ENCODE data around the gene CALD1.

CALD1 gene

DNA sequence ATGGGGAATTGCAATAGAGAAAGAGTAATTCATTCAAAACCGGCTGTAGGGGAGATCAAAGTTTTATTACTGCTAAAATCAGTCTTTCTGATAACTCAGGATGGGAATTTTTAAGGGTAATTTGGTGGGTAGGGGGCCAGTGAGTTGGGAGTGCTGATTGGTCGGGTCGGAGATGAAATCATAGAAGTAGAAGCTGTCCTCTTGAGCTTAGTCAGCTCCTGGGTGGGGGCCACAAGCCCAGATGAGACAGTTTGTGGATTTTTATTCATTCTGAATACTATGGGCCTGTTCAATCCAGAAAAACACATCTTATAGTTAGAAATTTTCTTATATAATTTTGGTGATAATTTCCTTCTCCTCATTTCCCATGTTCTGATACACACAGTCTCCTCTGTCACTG is 25.4 kb downstream of the CALD1 start:
- H3K9me3 ChIP-seq (ENCODE audit: insufficient read depth, low read length) = no peaks in the 10 kb centered on the region
- no peaks in the 10 kb centered on the region for H3K79me2 ChIP-seq (ENCODE audit: insufficient read depth, low read length)
- H2AFZ ChIP-seq (ENCODE audit: low read depth, low read length, severe bottlenecking) = no peak overlapping the region
- no peak for TF ChIP-seq EZH2phosphoT487 (conservative IDR thresholded peaks at IDR 0.05; ENCODE audit: low read length)
- TF ChIP-seq, protein P1, sequence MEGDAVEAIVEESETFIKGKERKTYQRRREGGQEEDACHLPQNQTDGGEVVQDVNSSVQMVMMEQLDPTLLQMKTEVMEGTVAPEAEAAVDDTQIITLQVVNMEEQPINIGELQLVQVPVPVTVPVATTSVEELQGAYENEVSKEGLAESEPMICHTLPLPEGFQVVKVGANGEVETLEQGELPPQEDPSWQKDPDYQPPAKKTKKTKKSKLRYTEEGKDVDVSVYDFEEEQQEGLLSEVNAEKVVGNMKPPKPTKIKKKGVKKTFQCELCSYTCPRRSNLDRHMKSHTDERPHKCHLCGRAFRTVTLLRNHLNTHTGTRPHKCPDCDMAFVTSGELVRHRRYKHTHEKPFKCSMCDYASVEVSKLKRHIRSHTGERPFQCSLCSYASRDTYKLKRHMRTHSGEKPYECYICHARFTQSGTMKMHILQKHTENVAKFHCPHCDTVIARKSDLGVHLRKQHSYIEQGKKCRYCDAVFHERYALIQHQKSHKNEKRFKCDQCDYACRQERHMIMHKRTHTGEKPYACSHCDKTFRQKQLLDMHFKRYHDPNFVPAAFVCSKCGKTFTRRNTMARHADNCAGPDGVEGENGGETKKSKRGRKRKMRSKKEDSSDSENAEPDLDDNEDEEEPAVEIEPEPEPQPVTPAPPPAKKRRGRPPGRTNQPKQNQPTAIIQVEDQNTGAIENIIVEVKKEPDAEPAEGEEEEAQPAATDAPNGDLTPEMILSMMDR (IDR thresholded peaks at IDR 0.05; ENCODE audit: insufficient read depth, low read length, poor library complexity, severe bottlenecking) = no peak
- no peaks in the 10 kb centered on the region for H4K20me1 ChIP-seq (ENCODE audit: low read depth, low read length)
- no peak overlapping the region for H3K27ac ChIP-seq (ENCODE audit: low read depth, low read length)
- no peak overlapping the region for H3K4me3 ChIP-seq (ENCODE audit: insufficient read depth, low read length, poor library complexity, severe bottlenecking)
- H3K27me3 ChIP-seq (ENCODE audit: low read length) = no peaks in the 10 kb centered on the region
- H3F3A ChIP-seq (ENCODE audit: insufficient read depth) = no peaks in the 10 kb centered on the region
- no peaks in the 10 kb centered on the region for H3K36me3 ChIP-seq (ENCODE audit: low read length)
- no peak overlapping the region for H3K9ac ChIP-seq (ENCODE audit: low read length)
- H3K9me2 ChIP-seq (replicated peaks; ENCODE audit: insufficient read depth, low read length) = no peaks in the 10 kb centered on the region
- H3K4me2 ChIP-seq (ENCODE audit: low read depth, low read length, poor library complexity, severe bottlenecking) = no peak overlapping the region

DNA sequence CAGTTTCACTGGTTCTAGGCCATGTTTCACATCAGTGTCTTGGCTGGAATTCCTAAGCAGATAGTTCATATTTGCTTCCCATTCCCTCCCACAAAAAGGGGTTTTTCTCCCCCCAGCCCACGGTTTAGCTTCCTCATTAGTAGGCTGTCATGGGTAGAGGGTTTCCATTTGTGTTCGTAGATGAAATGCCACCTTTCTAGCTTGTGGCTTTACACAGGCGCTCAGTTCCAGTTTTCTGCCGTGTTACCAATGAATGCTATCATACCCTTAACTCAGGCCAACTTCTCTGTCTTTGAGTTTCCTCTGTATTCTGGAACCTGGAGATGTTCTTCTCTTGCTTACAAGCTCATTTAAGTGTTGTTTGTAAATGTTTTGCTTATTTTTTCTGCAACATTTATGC is 26.8 kb downstream of the CALD1 start:
- H2AFZ ChIP-seq (ENCODE audit: low read depth, low read length, severe bottlenecking) = no peak overlapping the region
- no peak overlapping the region for H3K27ac ChIP-seq (ENCODE audit: low read depth, low read length)
- no peaks in the 10 kb centered on the region for H3K9me2 ChIP-seq (replicated peaks; ENCODE audit: insufficient read depth, low read length)
- H3K27me3 ChIP-seq (ENCODE audit: low read length) = no peaks in the 10 kb centered on the region
- H3K79me2 ChIP-seq (ENCODE audit: insufficient read depth, low read length) = no peaks in the 10 kb centered on the region
- H3K9ac ChIP-seq (ENCODE audit: low read length) = no peak overlapping the region
- H3K4me3 ChIP-seq (ENCODE audit: insufficient read depth, low read length, poor library complexity, severe bottlenecking) = no peak overlapping the region
- no peaks in the 10 kb centered on the region for H3K9me3 ChIP-seq (ENCODE audit: insufficient read depth, low read length)
- H3F3A ChIP-seq (ENCODE audit: insufficient read depth) = no peaks in the 10 kb centered on the region
- H3K36me3 ChIP-seq (ENCODE audit: low read length) = no peaks in the 10 kb centered on the region
- H4K20me1 ChIP-seq (ENCODE audit: low read depth, low read length) = no peaks in the 10 kb centered on the region
- no peak overlapping the region for H3K4me2 ChIP-seq (ENCODE audit: low read depth, low read length, poor library complexity, severe bottlenecking)
- TF ChIP-seq, protein P1 (IDR thresholded peaks at IDR 0.05; ENCODE audit: insufficient read depth, low read length, poor library complexity, severe bottlenecking) = no peak
- no peak for TF ChIP-seq EZH2phosphoT487 (conservative IDR thresholded peaks at IDR 0.05; ENCODE audit: low read length)

DNA sequence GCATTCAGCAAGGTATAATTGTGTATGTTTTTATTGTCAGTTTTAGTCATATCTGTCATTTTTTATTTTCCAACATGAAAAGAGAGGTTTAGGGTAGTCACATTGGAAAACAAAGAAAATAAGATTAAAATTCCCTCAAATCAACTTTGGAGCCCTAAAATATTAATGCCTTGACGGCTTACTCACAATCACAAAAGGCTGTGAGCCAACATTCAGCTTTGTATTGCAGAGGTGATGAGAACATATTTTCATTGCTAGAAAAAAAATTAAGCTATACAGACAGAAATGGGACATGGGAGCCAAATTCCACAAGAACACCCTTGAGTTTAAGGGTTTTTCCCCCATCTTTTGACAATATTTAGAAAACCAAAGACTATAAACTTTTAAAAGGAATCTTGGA is 30.2 kb downstream of the CALD1 start:
- no peaks in the 10 kb centered on the region for H3K79me2 ChIP-seq (ENCODE audit: insufficient read depth, low read length)
- H3K27me3 ChIP-seq (ENCODE audit: low read length) = 0 out of 2 replicates have a peak, but pooled peaks cover 4% of the 10 kb centered on the region
- no peak overlapping the region for H3K4me3 ChIP-seq (ENCODE audit: insufficient read depth, low read length, poor library complexity, severe bottlenecking)
- no peaks in the 10 kb centered on the region for H3K36me3 ChIP-seq (ENCODE audit: low read length)
- TF ChIP-seq EZH2phosphoT487 (conservative IDR thresholded peaks at IDR 0.05; ENCODE audit: low read length) = no peak
- TF ChIP-seq, protein P1 (IDR thresholded peaks at IDR 0.05; ENCODE audit: insufficient read depth, low read length, poor library complexity, severe bottlenecking) = no peak
- no peak overlapping the region for H3K4me2 ChIP-seq (ENCODE audit: low read depth, low read length, poor library complexity, severe bottlenecking)
- H3K27ac ChIP-seq (ENCODE audit: low read depth, low read length) = no peak overlapping the region
- H3K9ac ChIP-seq (ENCODE audit: low read length) = no peak overlapping the region
- no peak overlapping the region for H2AFZ ChIP-seq (ENCODE audit: low read depth, low read length, severe bottlenecking)
- H3K9me3 ChIP-seq (ENCODE audit: insufficient read depth, low read length) = no peaks in the 10 kb centered on the region
- H3F3A ChIP-seq (ENCODE audit: insufficient read depth) = no peaks in the 10 kb centered on the region
- H4K20me1 ChIP-seq (ENCODE audit: low read depth, low read length) = no peaks in the 10 kb centered on the region
- no peaks in the 10 kb centered on the region for H3K9me2 ChIP-seq (replicated peaks; ENCODE audit: insufficient read depth, low read length)

Data from SU-DHL-6 (cell line).